GM21576 (cell line): ENCODE results near the gene AURKB.
A peak's percentile ranks its signal among the peaks of the same experiment; 100 is the strongest.
"Not testable (repeated sequence)": the region's sequence is repeated elsewhere in the genome, so short reads cannot be mapped to it uniquely, and the experiment has no call there.

ENCODE experiments used
- ATAC-seq: cut with Tn5 transposase; IDR thresholded peaks from one replicate; pipeline ENCODE4 v1.9.1; 2021; ENCODE audit warnings: mild to moderate bottlenecking, moderate library complexity; ENCODE audit not compliant: unreplicated experiment

Gene AURKB

GRCh38 chr17:8225813-8226535 lies 15.6 kb upstream of the AURKB start:
- no peak for ATAC-seq

- ATAC-seq = no peak
Observed at GRCh38 chr17:8224891-8225812, 14.8 kb upstream of the AURKB start.

- peak; percentile 7 for ATAC-seq
Observed at GRCh38 chr17:8223356-8224126, 13.2 kb upstream of the AURKB start.

GRCh38 chr17:8222630-8223355 lies 12.4 kb upstream of the AURKB start:
- ATAC-seq = peak; percentile 32

- ATAC-seq = peak; percentile 31
Observed at GRCh38 chr17:8222380-8222629, 11.9 kb upstream of the AURKB start.

GRCh38 chr17:8221663-8222379 lies 11.4 kb upstream of the AURKB start:
- ATAC-seq = peak; percentile 39

- no peak for ATAC-seq
Observed at GRCh38 chr17:8220783-8221662, 10.6 kb upstream of the AURKB start.

- not testable (repeated sequence) for ATAC-seq
Observed at GRCh38 chr17:8214000-8214399, 3.6 kb upstream of the AURKB start.

GRCh38 chr17:8212312-8213180 lies 2.2 kb upstream of the AURKB start:
- no peak for ATAC-seq

GRCh38 chr17:8210761-8211458 lies 535 bp upstream of the AURKB start:
- no peak for ATAC-seq

- no peak for ATAC-seq
Observed at GRCh38 chr17:8206536-8206935, 3.8 kb downstream of the AURKB start.

GRCh38 chr17:8204761-8205555 lies 5.4 kb downstream of the AURKB start:
- ATAC-seq = no peak

GRCh38 chr17:8192070-8192815 lies 18.1 kb downstream of the AURKB start:
- ATAC-seq = no peak

- ATAC-seq = no peak
Observed at GRCh38 chr17:8190506-8190905, 19.9 kb downstream of the AURKB start.

GRCh38 chr17:8189711-8190477 lies 20.5 kb downstream of the AURKB start, which contains the start of gene BORCS6:
BORCS6 (minus strand) TSS chr17:8190180; CDS start chr17:8190140, 40 bp downstream.
- peak; percentile 52 for ATAC-seq
